ENCODE data around the gene XAB2. TPM values are rescaled to one million over a fixed set of nuclear protein-coding genes. Genes with fewer than 3 reads are reported as not detected.

XAB2 gene
- 39.0 TPM for total RNA-seq

DNA sequence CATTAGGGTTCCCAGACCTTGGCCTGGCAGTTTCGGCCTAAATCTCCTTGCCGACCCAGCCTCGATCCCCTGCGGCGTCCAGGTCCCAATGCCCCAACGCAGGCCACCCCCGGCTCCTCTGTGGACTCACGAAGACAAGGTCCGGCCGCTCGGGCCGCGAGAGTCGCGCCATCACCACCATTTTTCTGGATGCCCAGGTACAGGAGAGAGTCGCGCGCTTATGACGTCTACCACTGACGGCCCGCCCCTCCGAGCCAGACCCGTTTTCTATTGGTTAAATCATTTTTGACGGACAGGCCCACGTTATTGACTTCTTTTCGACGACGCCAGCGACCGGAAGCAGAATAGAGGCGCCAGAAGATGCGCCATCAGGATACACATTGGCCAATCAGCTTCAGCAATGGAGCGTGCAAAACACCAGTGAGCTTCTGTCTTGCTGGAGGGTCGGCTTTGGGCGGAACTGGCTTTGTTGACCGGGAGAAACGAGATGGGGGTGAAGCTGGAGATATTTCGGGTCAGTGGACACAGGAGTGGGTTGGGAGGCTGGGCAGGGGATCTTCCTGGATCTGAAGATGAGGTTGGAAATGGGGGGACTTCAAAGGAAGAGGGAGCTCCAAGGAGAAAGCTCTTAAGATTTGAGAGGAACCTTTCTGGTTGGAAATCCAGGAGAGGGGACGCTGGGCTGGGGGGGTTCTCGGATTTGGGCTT, at the start of gene XAB2, which contains the start of gene PET100:
TSS of gene XAB2 (minus strand) at position 199 of the 708 bp plus-strand sequence. CDS start at position 181, 18 bp downstream.
TSS of gene PET100 (plus strand) at position 447 of the 708 bp plus-strand sequence. CDS start at position 488, 41 bp downstream.
- peak; percentile 98 for DNase-seq (ENCODE audit: low spot score)

DNA sequence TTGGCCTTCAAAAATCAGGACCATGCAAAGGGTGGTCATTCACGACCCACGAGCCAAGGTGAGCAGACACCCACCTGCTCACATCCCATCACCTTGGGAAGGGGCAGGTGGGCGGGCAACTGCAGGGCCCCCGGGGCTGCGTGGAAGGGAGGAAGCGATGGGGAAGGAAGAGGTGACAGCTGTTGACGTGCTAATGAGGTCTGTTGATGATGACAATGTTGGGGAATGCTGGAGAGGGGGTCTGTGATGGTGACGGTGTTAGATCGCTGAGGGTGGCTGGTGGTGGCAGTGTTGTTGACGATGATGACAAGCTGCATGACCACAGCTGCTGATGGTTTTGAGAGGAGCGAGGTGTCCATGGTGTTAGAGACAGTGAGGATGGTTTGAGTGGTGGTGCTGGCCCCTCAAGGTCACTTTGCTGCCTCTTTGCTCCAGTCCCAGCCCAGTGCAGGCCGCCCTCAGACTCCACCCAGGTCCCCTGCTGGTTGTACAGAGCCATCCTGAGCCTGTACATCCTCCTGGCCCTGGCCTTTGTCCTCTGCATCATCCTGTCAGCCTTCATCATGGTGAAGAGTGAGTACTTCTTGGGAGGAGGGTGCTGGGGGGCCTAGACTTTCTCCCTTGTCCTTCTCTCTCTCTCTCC, 48.4 kb upstream of the XAB2 start:
- no peak for DNase-seq (ENCODE audit: low spot score)

DNA sequence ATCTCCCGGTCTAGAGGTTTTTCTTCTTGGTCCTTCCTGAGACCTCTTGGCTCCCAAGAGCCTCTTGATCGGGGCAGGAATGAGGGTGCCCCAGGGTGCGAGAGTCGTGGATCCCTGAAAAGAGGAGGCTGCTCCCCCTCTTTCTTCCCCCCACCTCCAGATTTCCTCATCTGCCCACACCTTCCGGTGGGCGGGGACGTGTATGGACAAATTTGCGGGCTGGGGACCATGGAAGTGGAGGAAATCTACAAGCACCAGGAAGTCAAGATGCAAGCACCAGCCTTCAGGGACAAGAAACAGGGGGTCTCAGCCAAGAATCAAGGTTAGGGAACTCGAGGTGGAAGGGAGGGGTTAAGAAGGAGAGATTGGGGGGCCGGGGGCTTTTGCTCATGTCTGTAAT, 47.5 kb upstream of the XAB2 start, which contains the start of gene MCEMP1:
TSS of gene MCEMP1 (plus strand) at position 237 of the 400 bp plus-strand sequence. CDS start at position 268, 31 bp downstream.
- no peak for DNase-seq (ENCODE audit: low spot score)

DNA sequence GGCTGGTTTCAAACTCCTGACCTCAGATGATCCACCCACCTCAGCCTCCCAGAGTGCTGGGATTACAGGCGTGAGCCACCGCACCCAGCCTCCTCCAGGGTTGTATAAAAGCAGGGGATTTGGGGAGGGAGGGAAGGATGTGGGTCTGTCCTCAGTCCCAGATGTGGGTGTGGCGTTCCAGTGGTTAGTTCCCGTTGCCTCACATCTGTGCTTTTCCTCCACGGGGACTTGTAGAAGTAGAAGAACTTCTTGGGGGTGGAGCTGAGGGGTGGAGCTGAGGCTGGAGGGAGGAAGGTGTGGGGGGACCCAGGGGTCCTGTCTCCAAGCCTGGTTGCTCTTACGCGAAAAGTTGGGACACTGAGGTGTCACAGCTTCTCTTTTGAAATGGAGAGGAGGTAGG, 47.0 kb upstream of the XAB2 start:
- DNase-seq (ENCODE audit: low spot score), result no peak

DNA sequence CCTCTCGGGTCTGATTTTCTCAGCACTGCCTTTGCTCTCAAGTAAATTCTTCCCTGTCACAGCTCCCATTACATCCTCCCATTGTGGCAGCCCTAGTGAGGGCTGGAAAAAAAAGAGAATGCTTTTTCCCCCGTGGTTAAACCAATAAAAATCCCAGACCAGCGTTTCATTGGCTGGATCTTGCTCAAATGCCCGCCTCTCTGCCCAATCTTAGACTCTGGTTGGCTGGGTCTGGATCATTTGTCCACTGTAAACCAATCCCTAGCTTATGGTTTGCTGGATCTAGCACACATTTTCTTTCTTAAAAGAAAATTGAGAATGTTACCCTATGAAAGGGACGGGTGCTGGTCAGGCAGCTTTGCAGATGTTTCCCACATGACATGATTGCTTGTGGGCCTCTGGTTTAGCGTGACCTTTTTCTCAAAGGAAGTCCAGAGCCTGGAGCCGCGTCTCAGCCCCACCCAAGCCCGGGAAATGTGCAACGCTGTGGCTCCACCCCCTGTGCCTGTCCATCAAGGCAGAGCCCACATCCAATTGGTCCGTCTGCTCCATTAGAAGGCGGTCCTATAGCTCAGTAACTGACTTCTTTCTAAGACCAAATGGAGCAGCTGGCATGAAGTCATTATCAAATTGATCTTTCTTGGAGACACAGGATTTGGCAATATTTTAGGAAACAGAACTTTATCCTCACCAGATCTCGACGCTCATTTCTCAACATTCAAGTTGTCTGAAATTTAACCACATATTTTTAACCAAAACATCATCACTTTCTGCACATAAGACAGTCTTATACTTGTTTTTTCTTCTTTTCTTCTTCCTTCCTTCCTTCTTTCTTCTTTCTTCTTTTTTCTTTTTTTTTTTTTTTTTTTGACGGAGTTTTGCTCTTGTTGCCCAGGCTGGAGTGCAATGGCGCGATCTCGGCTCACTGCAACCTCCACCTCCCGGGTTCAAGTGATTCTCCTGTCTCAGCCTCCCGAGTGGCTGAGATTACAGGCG, 45.0 kb upstream of the XAB2 start:
- peak; percentile 70 for DNase-seq (ENCODE audit: low spot score)

DNA sequence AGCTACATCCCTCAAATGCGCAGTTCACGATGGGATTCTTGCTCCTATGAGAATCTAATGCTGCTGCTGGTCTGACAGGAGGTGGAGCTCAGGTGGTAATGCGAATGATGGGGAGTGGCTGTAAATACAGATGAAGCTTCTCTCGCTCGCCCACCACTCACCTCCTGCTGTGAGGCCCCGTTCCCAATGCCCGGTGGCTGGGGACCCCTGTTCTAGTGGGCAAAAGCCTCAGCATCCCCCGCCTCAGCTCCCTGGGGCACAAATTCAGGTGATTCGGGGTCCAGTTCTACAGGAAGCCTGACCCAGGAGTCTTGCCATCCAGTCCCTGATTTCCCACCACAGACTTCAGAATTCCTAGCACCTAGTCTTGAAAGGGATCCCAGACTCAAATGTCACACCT, 43.2 kb upstream of the XAB2 start:
- no peak for DNase-seq (ENCODE audit: low spot score)

DNA sequence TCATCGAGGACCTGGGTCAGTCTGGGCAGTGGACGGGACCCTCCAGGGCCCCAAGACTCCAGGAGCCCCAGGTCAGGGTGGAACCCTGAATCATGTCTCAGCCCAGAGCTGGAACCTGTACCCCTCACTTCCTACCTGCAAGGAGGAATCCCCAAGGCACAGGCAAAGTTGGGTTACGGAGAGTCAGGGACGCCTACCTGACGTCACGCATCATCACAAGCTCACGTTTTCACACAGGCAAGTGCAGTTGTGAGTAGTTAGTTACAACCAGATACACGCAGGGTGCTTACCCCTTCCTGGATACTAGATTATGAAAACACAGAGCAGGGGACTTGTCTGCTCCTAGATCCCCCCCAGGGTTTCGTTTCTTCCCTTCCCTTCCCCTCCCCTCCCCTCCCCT, 41.4 kb upstream of the XAB2 start:
- DNase-seq (ENCODE audit: low spot score), result no peak

DNA sequence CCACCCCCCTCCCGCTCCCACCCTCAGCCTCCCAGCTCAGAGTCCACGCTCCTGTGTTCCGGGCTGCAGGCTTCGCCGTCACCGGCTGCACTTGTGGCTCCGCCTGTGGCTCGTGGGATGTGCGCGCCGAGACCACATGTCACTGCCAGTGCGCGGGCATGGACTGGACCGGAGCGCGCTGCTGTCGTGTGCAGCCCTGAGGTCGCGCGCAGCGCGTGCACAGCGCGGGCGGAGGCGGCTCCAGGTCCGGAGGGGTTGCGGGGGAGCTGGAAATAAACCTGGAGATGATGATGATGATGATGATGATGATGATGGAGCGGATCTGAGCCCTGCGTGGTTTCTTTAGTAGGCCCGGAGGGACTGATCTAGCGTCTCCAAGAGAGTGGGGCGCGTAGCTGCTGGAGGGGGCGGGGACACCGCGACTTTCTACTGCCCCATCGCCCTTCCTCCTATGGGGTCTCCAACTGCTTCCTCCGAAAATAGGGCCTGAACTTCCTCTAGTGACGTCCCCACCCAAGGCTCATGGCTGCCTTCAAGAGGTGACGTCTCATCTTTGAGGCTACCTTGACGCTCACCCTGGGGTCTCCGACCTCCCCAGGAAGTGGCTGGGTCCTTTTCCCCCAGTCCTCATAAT, 40.9 kb upstream of the XAB2 start:
- no peak for DNase-seq (ENCODE audit: low spot score)

DNA sequence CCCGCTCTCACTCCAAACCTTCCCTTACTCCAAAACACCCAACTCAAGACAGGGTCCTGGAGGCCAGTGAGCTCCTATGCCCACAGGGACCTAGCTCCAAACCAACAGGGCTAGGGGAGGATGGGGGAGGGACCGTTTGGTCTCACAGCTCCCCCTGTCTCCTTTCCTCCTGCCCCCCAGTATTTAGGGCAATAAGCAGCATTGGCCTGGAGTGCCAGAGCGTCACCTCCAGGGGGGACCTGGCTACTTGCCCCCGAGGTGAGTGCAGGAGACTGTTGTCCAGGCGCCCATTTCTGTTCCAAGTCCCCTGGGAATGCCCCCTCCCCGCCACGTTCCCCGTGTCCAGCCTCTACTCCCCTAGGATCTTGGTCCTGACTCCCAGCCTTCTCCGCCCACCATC, 40.3 kb upstream of the XAB2 start:
- DNase-seq (ENCODE audit: low spot score), result no peak

DNA sequence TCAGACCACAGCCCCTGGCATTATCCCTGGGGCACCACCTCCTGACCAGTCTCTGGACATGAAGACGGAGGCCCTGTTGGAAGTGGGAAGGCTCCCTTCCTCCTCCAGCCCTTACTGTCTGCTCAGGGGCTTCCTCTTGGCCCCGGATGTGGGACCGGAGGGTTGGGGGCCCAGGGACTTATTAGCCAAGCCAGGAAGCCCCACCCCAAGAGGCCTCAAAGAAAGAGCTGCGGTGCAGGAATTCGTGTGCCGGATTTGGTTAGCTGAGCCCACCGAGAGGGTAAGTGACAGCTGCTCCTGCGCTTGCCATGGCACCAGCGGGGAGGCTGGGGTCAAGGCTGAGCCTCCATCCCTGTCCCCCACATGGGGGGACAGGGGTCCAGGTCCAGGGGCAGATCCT, 39.5 kb upstream of the XAB2 start, which contains the start of gene RETN:
TSS of gene RETN (plus strand) at position 208 of the 400 bp plus-strand sequence. CDS start 278 bp downstream, outside the sequence.
- DNase-seq (ENCODE audit: low spot score), result no peak

DNA sequence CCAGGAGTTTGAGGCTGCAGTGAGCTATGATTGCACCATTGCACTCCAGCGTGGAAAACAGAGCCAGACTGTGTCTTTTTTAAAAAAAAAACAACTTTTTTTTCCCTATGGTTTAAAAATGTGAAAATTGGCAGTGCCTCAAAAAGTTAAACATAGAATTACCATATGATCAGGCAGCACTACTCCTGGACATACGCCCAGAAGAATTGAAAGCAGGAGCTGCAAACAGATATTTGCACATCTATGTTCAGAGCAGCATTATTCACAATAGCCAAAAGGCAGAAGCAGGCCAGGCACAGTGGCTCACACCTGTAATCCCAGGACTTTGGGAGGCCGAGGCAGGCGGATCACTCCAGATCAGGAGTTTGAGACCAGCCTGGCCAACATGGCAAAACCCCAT, 35.7 kb upstream of the XAB2 start:
- no peak for DNase-seq (ENCODE audit: low spot score)

DNA sequence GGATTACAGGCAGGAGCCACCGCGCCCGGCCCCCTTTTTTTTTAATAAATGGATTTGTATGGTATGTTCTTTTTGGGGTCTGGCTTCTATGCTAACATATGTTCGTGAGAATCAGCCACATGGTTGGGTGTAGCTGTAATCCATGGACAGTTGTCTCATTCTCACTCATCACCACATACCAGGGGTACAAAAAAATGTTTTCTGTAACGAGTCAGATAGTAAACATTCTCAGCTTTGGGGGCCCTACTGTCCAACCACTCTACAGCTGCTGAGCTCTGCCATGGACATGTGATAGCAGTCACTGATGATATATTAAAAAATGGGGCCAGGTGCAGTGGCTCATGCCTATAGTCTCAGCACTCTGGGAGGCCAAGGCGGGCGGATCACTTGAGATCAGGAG, 34.4 kb upstream of the XAB2 start:
- DNase-seq (ENCODE audit: low spot score), result no peak

DNA sequence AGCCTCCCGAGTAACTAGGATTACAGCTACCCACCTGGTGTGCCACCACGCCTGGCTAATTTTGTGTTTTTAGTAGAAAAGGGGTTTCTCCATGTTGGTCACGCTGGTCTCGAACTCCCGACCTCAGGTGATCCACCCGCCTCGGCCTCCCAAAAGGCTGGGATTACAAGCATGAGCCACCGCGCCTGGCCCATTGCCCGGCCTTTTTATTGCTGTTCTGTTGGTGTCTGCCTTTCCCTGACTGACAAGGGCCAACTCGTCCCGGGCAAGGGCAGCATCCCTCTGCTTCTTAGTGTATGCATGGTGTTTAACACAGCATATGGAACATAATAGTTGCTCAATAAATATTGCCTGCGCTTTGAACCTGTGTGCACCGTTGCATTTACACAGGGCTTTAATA, 33.3 kb upstream of the XAB2 start:
- DNase-seq (ENCODE audit: low spot score), result no peak

DNA sequence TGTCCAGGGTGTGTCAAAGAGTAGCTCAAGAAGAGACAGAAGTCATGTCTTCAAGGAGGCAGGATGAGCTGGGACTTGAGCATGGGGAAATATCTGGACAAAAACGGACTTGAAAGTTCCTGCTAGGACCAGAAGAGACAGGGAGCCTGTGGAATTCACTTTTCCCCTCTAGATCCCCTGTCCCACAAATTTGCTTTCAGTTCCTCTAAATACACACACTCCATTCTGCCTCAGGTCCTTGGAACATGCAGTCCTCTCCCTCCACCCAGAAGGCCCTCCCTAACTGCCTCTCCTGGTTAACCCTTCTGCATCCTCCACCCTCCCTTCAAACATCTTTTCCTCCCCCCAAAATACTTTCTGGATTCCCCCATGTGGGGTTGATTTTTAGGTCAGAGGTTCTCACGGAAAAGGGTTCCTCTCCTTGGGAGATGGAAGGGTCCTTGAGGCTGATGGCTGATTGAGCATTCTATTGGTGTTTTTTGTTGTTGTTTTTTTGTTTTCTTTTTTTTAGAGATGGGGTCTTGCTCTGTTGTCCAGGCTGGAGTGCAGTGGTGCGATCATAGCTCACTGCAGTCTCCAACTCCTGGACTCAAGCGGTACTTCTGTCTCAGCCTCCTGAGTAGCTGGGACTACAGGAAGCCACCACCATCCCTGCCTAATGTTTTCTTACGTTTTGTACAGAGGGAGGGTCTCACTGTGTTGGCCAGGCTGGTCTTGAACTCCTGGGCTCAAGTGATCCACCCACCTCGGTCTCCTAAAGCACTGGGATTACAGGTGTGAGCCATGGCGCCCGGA, 32.6 kb upstream of the XAB2 start:
- DNase-seq (ENCODE audit: low spot score), result no peak

DNA sequence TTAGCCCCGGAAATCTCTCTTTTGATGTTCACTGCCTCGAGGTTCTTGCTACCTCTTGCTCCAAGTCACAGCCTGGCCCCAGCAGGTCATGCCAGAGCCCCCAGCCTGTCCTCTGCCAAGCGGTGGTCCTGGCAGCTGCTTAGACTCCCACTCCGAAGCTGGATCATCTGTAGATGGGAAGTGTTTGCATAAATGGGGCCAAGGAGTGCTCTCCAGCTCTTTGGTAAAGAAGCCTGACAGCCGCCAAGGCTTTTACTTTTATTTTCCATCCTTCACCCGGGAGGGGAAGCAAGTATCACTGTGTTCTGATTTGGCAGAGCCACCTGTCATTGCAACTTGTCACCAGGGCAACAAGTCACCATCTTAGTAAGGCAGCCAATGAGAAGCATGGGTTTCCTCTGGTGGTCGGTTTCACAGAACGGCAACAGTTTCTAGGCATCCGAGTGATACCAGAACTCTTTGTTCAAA, 28.9 kb upstream of the XAB2 start:
- no peak for DNase-seq (ENCODE audit: low spot score)

DNA sequence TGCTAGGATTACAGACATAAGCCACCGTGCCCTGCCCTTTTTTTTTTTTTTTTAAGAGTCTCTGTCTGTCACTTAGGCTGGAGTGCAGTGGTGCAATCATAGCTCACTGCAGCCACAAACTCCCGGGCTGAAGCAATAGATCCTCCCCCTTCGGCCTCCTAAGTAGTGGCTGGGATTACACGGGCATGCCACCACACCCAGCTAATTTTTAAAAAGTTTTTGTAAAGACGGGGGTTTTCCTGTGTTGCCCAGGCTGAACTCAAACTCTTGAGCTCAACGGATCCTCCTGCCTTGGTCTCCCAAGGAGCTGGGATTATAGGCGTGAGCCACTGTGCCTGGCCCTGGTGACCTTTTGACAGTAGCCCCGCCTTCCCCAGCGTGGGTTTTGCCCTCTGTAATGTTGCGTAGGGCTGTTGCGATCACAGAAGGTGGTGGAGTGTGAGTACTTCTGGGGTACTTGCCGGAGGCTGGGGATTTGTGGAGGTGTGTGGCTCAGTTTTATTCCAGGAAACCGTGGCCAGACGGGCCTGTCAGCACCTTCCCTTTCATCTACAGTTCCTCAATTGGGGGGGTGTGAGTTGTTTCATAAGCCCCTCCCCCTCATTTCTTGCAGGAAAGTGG, 27.9 kb upstream of the XAB2 start:
- DNase-seq (ENCODE audit: low spot score), result no peak

DNA sequence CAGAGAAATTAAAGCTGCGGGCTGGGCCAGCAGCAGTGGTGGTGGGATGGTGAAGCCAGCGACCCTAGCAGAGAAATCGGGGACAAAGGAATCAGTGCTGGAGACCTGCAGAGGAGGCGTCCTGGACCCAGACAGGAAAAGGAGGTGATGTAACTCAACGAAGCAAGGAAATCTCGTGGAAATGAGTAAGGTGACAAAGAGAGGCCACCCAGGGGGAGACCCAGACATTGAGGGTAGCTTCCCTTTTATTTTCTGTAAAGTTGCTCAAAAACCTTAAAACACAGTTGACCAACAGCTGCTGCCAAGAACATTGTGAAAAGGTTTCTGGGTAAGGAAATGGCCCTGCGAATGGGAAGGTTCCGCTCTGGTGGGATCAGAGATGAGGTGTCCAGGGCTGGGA, 26.2 kb upstream of the XAB2 start:
- no peak for DNase-seq (ENCODE audit: low spot score)

DNA sequence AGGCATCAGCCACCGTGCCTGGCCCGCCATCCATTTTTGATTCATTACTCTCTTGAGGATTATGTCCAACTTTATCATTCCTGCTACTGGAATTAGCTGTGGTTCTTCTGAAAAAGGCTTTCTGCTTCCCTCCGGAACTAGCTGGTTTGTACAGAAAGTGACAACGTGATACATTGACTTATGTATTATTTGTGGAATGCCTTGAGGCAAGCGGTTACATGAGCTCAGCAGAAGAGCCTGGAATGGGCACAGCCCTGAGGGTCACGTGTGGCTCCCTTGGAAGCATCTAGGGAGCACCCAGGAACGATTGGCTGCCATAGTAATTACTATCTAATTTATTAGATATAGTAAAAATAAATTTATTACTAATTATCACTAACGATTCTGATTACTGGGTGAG, 25.1 kb upstream of the XAB2 start:
- no peak for DNase-seq (ENCODE audit: low spot score)

DNA sequence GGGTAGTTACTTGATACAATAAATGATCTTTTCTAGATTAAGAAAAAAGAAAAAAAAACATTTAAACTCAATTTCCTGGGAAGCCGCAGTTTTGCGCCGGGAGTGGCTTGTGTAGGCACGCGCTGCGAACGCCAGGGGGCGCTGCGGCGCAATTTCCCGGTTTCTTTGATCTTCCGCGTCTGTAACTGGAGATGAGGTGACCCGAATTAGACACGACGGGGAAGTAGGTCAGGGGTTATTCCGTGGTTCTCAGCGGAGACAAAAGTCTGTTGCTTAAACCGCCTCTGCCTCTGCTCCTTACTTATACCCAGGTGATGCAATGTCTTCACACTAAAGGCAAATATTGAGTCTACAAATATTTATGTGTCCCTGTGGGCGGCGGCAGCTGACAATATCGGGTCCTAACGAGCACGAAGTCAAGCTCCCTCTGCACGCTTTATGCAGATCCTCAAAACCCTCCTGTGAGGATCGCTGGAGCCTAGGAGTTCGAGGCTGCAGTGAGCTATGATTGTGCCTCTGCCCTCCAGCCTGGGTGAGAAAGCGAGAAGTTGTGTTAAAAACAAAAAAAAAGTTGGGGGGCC, 22.8 kb upstream of the XAB2 start:
- peak; percentile 91 for DNase-seq (ENCODE audit: low spot score)

DNA sequence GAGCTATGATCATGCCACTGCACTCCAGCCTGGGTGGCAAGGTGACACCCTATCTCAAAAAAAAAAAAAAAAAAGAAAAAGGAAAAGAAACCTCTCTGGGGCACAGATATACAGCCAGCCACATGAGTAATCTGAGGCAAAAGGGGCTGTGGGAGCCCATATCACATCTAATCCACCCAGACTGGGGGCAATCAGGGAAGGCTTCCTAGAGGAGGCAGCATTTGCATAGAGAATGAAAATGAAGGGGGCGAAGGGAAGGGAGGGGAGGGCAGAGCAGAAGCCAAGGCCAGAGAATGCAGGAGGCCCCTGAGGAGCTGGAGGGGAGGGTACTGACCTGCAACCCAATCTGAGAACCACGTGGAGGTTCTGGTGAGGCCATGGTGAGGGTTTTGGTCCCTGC, 20.8 kb upstream of the XAB2 start:
- DNase-seq (ENCODE audit: low spot score), result no peak

All from ureter (tissue), 1 donor.